Hepatocyte (in vitro differentiated cells): ENCODE data around the gene AMBRA1. TPM values are rescaled to one million over a fixed set of nuclear protein-coding genes. Genes with fewer than 3 reads are reported as not detected.

ENCODE experiments used
- DNase-seq: peaks from one replicate; pipeline ENCODE4 v3.0.0-alpha.2; 2016; ENCODE audit warnings: low spot score
- H2AFZ ChIP-seq: fragments of 200-600 bp; sonication (generic); 2 replicates; pipeline ENCODE4 v1.6.0; 2016; ENCODE audit warnings: antibody characterized with exemption, mild to moderate bottlenecking
- H3K27ac ChIP-seq: fragments of 200-600 bp; sonication (generic); 2 replicates; pipeline ENCODE4 v1.5.1; 2016; ENCODE audit warnings: mild to moderate bottlenecking
- H3K27me3 ChIP-seq: fragments of 200-600 bp; sonication (generic); 2 replicates; pipeline ENCODE4 v1.6.1; 2016
- H3K36me3 ChIP-seq: fragments of 200-600 bp; sonication (generic); replicated peaks from 2 replicates; pipeline ENCODE4 v1.5.1; 2016; ENCODE audit warnings: low read depth; ENCODE audit not compliant: insufficient read depth
- H3K4me1 ChIP-seq: fragments of 200-600 bp; sonication (generic); 2 replicates; pipeline ENCODE4 v1.5.1; 2016; ENCODE audit warnings: mild to moderate bottlenecking, moderate library complexity; ENCODE audit not compliant: insufficient read depth
- H3K4me2 ChIP-seq: fragments of 200-600 bp; sonication (generic); 2 replicates; pipeline ENCODE4 v1.6.0; 2016
- H3K4me3 ChIP-seq: fragments of 200-600 bp; sonication (generic); 2 replicates; pipeline ENCODE4 v1.5.1; 2016; ENCODE audit warnings: mild to moderate bottlenecking
- H3K79me2 ChIP-seq: fragments of 200-600 bp; sonication (generic); 2 replicates; pipeline ENCODE4 v1.6.0; 2017; ENCODE audit warnings: mild to moderate bottlenecking
- H3K9me2 ChIP-seq: fragments of 200-600 bp; sonication (generic); replicated peaks from 2 replicates; pipeline ENCODE4 v1.6.0; 2017; ENCODE audit warnings: mild to moderate bottlenecking; ENCODE audit not compliant: insufficient read depth
- H3K9me3 ChIP-seq: fragments of 200-600 bp; sonication (generic); 2 replicates; pipeline ENCODE4 v1.5.1; 2016; ENCODE audit warnings: low read depth, mild to moderate bottlenecking
- H4K20me1 ChIP-seq: fragments of 200-600 bp; sonication (generic); 2 replicates; pipeline ENCODE4 v1.6.0; 2016; ENCODE audit warnings: mild to moderate bottlenecking; ENCODE audit not compliant: insufficient read depth, poor library complexity, severe bottlenecking
- CTCF ChIP-seq: fragments of 200-600 bp; sonication (generic); IDR thresholded peaks from 2 replicates; pipeline ENCODE4 v1.5.1; 2016; ENCODE audit warnings: antibody characterized with exemption, mild to moderate bottlenecking; ENCODE audit not compliant: poor library complexity
- EZH2 ChIP-seq: fragments of 200-600 bp; sonication (generic); IDR thresholded peaks from 2 replicates; pipeline ENCODE4 v1.6.1; 2016; ENCODE audit warnings: antibody characterized with exemption, mild to moderate bottlenecking, borderline replicate concordance
- EZH2phosphoT487 ChIP-seq: fragments of 200-600 bp; sonication (generic); IDR thresholded peaks from one replicate; pipeline ENCODE4 v1.6.1; 2018; ENCODE audit warnings: antibody characterized with exemption, mild to moderate bottlenecking, low read depth, moderate library complexity; ENCODE audit not compliant: unreplicated experiment, severe bottlenecking
- WGBS: methylation state at CpG from one replicate; pipeline ENCODE4 v1.1.6; 2016; ENCODE audit warnings: low lambda C conversion rate; ENCODE audit errors: missing lambda C conversion rate; 5-methylcytosine and 5-hydroxymethylcytosine counted together
- polyA plus RNA-seq: library from polyadenylated mRNA; unstranded; fragments of >200 nt; fragmentation: Nextera tagmentation; extraction: Ambion mirVana; gene quantifications from 2 replicates; pipeline ENCODE4 v1.2.1, GENCODE V29; 2016
- total RNA-seq: library from RNA; depleted of rRNA; stranded (reverse); fragments of >200 nt; gene quantifications from 2 replicates; pipeline ENCODE4 v1.2.3, GENCODE V29; 2014

The AMBRA1 gene
- total and polyA plus RNA-seq, 2 experiments from 2014 or later = 7.2 to 31.2 TPM

GRCh38 chr11:46560300-46560991 is 33.4 kb downstream of the AMBRA1 start:
- Histone ChIP-seq H4K20me1 (peaks cover 26% of the 10 kb centered on the region), H3K4me1 (peaks cover 6% of the 10 kb centered on the region), H3K9me2 (no peaks in the 10 kb centered on the region), H3K36me3 (no peaks in the 10 kb centered on the region), H3K4me2 (peak overlapping the region; percentile 30), H3K27me3 (no peaks in the 10 kb centered on the region), H2AFZ (no peak overlapping the region), H3K4me3 (no peak overlapping the region), H3K27ac (peak overlapping the region; percentile 15), H3K79me2 (peaks cover 99% of the 10 kb centered on the region), H3K9me3 (no peaks in the 10 kb centered on the region)
- TF ChIP-seq EZH2 = no peak
- TF ChIP-seq CTCF = no peak
- no peak for TF ChIP-seq EZH2phosphoT487
- DNase-seq = no peak
- 75% methylated on average over 6 of the region's 6 CpGs for WGBS

GRCh38 chr11:46559815-46560214 is 34.0 kb downstream of the AMBRA1 start:
- no peak overlapping the region for H3K4me2 ChIP-seq
- no peak overlapping the region for H3K4me3 ChIP-seq
- H3K27me3 ChIP-seq = no peaks in the 10 kb centered on the region
- WGBS = 90% methylated on average over 1 of the region's 1 CpG
- peaks cover 99% of the 10 kb centered on the region for H3K79me2 ChIP-seq
- H3K36me3 ChIP-seq = no peaks in the 10 kb centered on the region
- no peaks in the 10 kb centered on the region for H3K9me3 ChIP-seq
- no peaks in the 10 kb centered on the region for H3K9me2 ChIP-seq
- no peak overlapping the region for H3K27ac ChIP-seq
- DNase-seq = no peak
- peaks cover 12% of the 10 kb centered on the region for H3K4me1 ChIP-seq
- H2AFZ ChIP-seq = no peak overlapping the region
- H4K20me1 ChIP-seq = peaks cover 26% of the 10 kb centered on the region
- no peak for TF ChIP-seq CTCF
- no peak for TF ChIP-seq EZH2
- no peak for TF ChIP-seq EZH2phosphoT487

GRCh38 chr11:46557684-46558151 is 36.1 kb downstream of the AMBRA1 start:
- Histone ChIP-seq H2AFZ (no peak overlapping the region), H3K4me1 (peaks cover 24% of the 10 kb centered on the region), H3K27ac (no peak overlapping the region), H3K4me2 (no peak overlapping the region), H3K79me2 (peaks cover 88% of the 10 kb centered on the region), H3K4me3 (no peak overlapping the region), H3K27me3 (no peaks in the 10 kb centered on the region), H3K9me2 (no peaks in the 10 kb centered on the region), H3K36me3 (no peaks in the 10 kb centered on the region), H3K9me3 (no peaks in the 10 kb centered on the region), H4K20me1 (peaks cover 21% of the 10 kb centered on the region)
- TF ChIP-seq EZH2phosphoT487 (no peak), EZH2 (no peak), CTCF (no peak)
- peak; percentile 13 for DNase-seq
- 66% methylated on average over 7 of the region's 7 CpGs for WGBS
